ENCODE results near the gene MOB4.
"Not testable (repeated sequence)": the region's sequence is repeated elsewhere in the genome, so short reads cannot be mapped to it uniquely, and the experiment has no call there.

The MOB4 gene

DNA sequence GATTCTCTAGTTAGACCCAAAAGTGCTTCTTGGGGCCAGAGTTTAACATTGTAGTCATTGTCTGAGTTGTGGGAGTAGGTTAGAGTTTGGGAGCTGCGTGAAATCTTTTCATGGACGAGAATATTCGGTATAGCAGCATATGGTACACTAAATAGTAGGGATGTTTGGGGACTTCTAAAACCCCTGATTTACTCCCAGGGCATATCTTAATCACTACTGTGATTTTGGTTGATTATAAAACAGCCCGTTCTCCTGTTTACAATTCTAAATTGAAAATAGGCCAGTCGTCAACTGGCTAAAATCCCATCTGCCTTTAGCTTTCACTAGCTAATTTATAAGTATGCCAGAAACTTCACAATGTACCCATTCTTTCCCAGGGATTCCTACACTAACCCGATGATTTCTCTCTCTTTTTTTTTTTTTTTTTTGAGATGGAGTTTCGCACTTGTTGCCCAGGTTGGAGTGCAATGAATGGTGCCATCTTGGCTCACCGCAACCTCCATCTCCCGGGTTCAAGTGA is 44.3 kb downstream of the MOB4 start:
- DNase-seq (ENCODE audit: low read depth), result no peak
- H3K4me3 ChIP-seq (ENCODE audit: low read depth, low read length), result no peak overlapping the region
- TF ChIP-seq, protein P1, sequence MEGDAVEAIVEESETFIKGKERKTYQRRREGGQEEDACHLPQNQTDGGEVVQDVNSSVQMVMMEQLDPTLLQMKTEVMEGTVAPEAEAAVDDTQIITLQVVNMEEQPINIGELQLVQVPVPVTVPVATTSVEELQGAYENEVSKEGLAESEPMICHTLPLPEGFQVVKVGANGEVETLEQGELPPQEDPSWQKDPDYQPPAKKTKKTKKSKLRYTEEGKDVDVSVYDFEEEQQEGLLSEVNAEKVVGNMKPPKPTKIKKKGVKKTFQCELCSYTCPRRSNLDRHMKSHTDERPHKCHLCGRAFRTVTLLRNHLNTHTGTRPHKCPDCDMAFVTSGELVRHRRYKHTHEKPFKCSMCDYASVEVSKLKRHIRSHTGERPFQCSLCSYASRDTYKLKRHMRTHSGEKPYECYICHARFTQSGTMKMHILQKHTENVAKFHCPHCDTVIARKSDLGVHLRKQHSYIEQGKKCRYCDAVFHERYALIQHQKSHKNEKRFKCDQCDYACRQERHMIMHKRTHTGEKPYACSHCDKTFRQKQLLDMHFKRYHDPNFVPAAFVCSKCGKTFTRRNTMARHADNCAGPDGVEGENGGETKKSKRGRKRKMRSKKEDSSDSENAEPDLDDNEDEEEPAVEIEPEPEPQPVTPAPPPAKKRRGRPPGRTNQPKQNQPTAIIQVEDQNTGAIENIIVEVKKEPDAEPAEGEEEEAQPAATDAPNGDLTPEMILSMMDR (IDR thresholded peaks at IDR 0.05; ENCODE audit: low read depth, low read length, missing control alignments), result no peak

DNA sequence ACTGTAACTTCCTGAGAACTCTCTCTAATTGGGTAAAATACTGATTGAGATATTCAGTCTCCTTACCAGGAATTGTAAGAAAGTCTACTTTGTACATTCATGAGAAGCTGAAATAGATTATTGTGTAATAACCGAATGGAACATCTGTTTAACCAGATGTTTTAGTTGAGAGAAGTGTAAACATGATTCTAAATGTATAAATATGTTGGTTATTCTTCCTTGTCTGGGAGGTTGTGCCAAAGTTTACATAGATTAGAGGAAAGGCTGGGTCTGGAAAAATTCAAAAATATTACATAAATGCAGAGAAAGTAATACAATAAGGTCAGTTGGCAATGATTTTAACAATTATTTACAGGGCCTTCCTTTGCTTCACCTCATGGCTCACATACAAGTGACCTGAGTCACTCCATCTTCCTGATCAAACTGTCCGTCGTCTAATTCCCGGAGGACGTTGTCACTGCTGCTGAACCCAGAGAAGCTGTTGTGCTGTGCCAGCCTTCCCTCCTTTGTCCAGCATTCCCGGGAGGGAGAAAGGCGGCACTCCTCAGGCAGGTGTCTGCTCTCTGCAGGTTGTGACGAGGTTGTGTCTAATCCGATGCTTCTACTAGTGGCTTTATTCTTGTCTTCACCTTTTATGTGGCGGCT is 55.9 kb downstream of the MOB4 start:
- TF ChIP-seq, protein P1 (IDR thresholded peaks at IDR 0.05; ENCODE audit: low read depth, low read length, missing control alignments), result no peak
- DNase-seq (ENCODE audit: low read depth), result no peak

DNA sequence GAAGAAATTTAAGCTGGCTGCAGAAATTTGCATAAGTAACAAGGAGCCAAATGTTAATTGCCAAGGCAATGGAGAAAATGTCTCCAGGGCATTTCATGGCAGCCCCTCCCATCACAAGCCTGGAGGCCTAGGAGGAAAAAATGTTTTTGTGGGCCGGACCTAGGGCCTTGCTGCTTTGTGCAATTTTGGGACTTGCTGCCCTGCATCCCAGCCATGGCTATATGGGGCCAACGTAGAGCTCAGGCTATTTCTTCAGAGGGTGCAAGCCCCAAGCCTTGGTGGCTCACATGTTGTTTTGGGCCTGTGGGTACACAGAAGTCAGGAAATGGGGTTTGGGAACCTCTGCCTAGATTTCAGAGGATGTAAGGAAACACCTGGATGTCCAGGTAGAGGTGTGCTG is 57.7 kb downstream of the MOB4 start:
- no peak for DNase-seq (ENCODE audit: low read depth)
- TF ChIP-seq, protein P1 (IDR thresholded peaks at IDR 0.05; ENCODE audit: low read depth, low read length, missing control alignments), result no peak
- H3K4me3 ChIP-seq (ENCODE audit: low read depth, low read length), result no peak overlapping the region

More for the DNA sequence above, 55.9 kb downstream of the MOB4 start:
- H3K4me3 ChIP-seq (ENCODE audit: low read depth, low read length), result no peak overlapping the region

DNA sequence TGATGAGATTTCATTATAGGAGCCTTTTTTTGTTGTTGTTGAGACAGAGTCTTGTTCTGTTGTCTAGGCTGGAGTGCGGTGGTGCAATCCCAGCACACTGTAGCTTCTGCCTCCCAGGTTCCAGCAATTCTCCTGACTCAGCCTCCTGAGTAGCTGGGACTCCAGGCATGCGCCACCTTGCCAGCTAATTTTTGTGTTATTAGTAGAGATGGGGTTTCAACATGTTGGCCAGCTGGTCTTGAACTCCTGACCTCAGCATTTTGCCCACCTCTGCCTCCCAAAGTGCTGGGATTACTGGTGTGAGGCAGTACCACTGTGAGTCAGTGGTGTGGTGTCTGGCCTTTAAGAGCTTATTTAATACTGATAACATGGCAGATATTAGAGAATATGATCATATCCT is 60.1 kb downstream of the MOB4 start:
- no peak for DNase-seq (ENCODE audit: low read depth)
- TF ChIP-seq, protein P1 (IDR thresholded peaks at IDR 0.05; ENCODE audit: low read depth, low read length, missing control alignments), result no peak
- no peak overlapping the region for H3K4me3 ChIP-seq (ENCODE audit: low read depth, low read length)

DNA sequence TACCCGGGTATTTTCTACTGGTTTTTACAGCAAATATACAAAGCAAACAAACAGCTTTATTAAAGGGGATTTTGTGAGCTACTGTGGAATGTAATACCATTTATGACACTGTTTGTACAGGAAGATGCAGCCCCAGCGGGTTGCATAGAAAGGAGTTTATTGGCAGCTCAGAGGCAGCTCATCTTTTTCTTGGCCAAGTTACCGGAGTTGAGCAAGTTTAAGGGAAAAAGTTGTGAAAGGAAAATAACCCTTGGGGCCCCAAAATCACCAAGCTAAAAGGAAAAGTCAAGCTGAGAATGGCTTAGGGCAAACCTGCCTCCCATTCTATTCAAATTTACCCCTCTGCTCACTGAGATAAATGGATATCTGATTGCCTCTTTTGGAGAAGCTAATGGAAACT is 60.8 kb downstream of the MOB4 start:
- no peak for DNase-seq (ENCODE audit: low read depth)
- H3K4me3 ChIP-seq (ENCODE audit: low read depth, low read length), result no peak overlapping the region
- TF ChIP-seq, protein P1 (IDR thresholded peaks at IDR 0.05; ENCODE audit: low read depth, low read length, missing control alignments), result no peak

DNA sequence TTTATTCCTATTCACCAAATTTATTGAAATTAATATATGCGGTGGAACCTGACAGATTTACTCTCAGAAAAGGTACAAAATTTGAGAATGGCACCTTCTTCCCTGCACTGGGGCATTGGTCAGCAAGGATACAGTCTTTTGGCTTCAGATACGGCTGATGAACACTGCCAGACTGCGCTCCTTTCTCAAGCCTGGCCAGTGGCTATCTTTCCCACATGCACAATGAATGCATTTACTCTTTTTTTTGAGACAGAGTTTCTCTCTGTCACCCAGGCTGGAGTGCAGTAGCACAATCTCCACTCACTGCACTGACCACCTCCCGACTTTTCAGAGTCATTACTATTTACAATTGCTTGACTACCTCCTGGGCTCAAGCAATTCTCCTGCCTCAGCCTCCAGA is 61.6 kb downstream of the MOB4 start:
- DNase-seq (ENCODE audit: low read depth), result no peak
- TF ChIP-seq, protein P1 (IDR thresholded peaks at IDR 0.05; ENCODE audit: low read depth, low read length, missing control alignments), result no peak
- no peak overlapping the region for H3K4me3 ChIP-seq (ENCODE audit: low read depth, low read length)

DNA sequence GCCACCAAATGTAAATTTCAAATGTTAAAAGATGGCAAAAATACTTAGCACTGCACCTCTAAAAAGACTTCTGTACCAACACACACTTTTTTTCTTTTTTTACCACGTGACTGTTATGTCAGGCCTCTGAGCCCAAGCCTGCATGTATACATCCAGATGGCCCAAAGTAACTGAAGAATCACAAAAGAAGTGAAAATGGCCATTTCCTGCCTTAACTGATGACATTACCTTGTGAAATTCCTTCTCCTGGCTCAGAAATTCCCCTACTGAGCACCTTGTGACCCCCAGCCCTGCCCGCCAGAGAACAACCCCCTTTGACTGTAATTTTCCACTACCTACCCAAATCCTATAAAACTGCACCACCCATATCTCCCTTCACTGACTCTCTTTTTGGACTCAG is 62.4 kb downstream of the MOB4 start:
- not testable (repeated sequence) for DNase-seq (ENCODE audit: low read depth); H3K4me3 ChIP-seq (ENCODE audit: low read depth, low read length)

DNA sequence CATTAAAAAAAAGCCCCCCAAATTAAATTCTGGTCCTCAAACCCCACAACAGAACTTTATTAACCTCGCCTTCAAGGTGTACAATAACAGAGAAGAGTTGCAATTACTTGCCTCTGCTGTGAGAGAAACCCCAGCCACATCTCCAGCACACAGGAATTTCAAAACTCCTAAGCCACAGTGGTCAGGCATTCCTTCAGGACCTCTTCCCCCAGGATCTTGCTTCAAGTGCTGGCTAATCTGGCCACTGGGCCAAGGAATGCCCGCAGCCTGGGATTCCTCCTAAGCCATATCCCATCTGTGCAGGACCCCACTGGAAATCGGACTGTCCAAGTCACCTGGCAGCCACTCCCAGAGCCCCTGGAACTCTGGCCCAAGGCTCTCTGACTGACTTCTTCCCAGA is 64.3 kb downstream of the MOB4 start:
- DNase-seq (ENCODE audit: low read depth); H3K4me3 ChIP-seq (ENCODE audit: low read depth, low read length): not testable (repeated sequence)

DNA sequence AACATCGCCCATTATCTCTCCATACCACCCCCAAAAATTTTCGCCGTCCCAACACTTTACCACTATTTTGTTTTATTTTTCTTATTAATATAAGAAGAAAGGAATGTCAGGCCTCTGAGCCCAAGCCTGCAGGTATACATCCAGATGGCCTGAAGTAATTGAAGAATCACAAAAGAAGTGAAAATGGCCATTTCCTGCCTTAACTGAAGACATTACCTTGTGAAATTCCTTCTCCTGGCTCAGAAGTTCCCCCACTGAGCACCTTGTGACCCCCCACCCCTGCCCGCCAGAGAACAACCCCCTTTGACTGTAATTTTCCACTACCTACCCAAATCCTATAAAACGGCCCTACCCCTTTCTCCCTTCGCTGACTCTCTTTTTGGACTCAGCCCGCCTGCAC is 71.4 kb downstream of the MOB4 start:
- DNase-seq (ENCODE audit: low read depth); H3K4me3 ChIP-seq (ENCODE audit: low read depth, low read length): not testable (repeated sequence)
